ENCODE results near the gene GRIA2.

The GRIA2 gene

GRCh38 chr4:157270108-157270507 lies 49.6 kb downstream of the GRIA2 start:
- DNase-seq, result no peak

- no peak for DNase-seq
Measured at GRCh38 chr4:157270552-157270951, 50.0 kb downstream of the GRIA2 start.

- no peak for DNase-seq
Measured at GRCh38 chr4:157271166-157271869, 50.8 kb downstream of the GRIA2 start.

DNA sequence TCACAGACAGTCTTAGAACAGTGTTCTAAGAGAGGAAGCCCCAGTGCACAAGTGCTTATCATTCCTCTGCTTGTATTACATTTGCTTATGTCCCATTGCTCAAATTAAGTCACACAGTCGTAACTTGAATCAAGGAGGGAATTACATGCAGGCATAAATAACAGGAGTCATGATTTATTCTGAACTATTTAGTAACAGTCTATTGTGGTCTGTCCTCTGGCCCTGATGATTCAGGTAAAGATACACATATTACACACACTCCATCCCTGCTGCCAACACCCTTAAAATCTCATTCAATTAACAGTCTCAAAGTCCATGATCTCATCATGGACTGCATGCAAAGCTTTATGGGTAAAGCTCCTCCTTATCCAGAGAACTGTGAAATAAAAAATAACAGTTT lies 60.1 kb downstream of the GRIA2 start:
- no peak for DNase-seq

DNA sequence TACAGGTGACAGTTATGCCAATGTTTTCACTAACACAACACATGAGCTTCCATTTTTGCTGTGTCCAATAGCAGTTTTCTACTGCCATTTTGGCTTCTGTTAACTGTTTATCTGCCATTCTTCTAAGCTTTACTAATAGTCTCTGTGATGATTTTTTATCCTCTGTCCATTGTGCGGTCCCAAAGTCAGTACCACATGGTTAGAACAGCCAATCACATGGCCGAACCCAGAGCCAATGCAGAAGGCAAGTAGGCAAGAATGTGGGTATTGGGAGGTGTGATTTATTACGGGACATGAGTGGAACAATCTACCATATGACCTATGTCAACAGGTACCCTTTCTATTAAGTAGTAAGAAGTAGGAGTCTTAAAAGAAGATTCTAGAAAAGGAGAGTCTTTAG lies 61.5 kb downstream of the GRIA2 start:
- DNase-seq, result no peak

- no peak for DNase-seq
Measured at GRCh38 chr4:157287445-157287844, 66.9 kb downstream of the GRIA2 start.

- DNase-seq, result no peak
Measured at GRCh38 chr4:157290622-157291021, 70.1 kb downstream of the GRIA2 start.

DNA sequence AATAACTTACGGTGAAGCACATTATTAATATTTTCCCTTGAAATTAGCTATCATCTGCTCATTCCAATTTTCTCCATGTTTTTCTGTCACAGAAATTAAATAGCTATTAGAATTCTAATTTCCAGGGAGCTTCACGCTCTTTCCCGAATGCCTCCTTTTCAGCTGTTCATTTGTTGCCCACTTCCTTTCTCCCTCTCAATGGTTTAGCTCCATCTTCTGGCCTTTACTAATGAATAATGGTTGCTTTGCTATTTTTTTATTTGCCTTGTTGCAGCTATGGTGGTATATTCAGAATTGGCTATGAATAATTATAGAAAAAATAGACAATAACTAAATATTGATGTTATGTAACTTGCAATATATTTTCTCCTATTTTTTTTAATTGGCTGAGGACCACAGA lies 70.5 kb downstream of the GRIA2 start:
- DNase-seq, result no peak

DNA sequence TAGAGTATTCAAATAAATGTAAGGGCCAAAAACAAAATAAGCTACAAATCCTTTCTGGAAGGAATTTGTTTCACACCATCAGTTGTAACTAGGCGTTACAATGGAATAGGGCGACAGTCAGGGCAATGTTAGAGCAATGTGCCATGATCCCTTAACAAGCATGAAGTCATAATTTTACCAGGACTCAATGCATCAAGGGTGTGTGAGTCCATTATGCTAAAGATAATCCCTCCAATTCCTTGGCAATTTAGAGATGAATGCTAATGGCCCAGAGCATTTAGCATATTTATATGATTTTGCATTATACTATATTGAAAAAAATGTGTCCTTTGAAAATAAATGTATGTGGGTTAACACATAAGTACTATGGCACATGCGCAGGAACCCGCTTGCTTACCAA lies 73.1 kb downstream of the GRIA2 start:
- no peak for DNase-seq

DNA sequence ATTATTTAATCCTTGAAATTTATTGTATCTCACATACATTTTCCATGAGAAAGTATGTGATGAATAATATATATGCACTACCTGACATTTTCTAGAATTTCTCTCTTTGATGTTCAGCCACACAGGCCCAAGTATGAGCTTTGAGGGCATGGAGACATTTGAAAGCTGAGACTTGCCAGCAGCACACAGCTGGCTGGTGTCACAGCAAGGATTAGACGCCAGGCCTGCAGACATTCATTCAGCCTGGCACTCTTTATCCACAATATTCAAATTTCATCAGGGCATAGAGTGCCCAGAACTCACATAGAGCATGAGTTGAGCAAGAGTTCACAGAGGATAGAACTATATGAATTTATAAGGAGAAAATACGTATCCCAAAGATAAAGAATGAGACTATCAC lies 74.0 kb downstream of the GRIA2 start:
- DNase-seq, result no peak

- peak; percentile 7 for DNase-seq
Measured at GRCh38 chr4:157300701-157301100, 80.2 kb downstream of the GRIA2 start.

DNA sequence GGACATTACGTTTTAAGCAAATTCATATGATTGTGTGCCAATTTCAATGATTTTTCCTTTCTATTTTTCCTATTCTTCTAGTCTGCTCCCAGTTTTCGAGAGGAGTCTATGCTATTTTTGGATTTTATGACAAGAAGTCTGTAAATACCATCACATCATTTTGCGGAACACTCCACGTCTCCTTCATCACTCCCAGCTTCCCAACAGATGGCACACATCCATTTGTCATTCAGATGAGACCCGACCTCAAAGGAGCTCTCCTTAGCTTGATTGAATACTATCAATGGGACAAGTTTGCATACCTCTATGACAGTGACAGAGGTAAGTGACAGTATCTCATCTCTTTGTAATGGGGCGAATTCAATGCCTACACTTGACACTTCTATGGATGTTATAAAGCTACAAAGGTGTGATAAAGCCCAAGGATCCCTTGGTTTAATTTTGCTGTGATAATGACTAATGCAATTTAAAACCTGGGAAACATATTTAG lies 83.0 kb downstream of the GRIA2 start:
- DNase-seq, result no peak

GRCh38 chr4:157304769-157305168 lies 84.2 kb downstream of the GRIA2 start:
- no peak for DNase-seq

GRCh38 chr4:157312702-157313101 lies 92.2 kb downstream of the GRIA2 start:
- no peak for DNase-seq

DNA sequence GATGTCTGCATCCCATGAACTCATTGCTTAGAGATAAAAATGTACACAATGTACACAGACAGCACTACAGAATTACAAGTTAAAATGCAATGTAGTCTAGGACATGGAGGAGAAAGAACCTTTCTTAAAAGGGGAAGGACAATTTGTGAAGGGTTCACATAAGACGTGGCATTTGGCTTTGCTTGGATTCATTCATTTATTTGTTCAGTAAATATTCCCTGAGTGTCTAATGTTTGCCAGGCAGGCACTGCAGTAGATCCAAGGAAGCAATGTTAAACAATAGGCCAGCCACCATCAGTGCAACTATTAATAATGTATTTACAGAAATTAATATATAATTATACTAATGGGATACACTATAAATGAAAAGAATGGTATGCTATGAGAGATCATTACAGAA lies 94.4 kb downstream of the GRIA2 start:
- no peak for DNase-seq

DNA sequence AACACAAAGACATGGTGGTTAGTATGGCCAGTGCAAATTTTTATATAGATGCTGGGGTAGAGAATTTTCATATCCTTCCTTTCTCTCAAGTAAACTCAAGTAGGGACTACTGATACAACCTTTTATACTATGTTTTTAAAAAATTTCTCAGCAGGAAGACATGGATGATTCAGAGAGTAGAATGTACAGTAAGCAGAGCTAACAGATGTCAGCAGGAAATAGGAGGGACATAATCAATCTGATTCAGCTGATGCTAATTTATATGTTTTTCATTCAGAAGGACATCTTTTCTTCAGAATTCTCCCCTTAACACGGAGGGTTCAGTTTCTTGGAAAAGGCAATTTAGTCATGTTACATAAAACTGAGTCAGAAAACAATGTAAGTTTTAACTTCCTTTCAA lies 95.4 kb downstream of the GRIA2 start:
- no peak for DNase-seq

DNA sequence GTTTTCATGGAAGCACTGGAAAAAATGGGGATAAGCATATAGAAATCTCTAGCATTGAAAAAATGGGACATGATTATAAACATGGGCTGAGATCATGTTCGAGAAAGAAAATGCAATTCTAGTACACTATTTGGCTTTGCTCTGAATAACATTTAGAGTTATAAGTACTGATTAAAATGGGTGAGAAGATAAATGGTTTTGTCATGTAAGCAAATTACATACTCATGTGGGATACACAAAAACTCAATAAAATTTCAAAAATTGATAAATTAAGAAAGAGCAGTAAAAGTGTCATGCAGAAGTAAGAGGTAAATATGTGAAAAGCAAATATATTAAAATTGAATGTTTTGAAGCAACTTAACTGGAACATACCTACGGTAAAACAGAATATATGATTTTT lies 99.6 kb downstream of the GRIA2 start:
- no peak for DNase-seq

DNA sequence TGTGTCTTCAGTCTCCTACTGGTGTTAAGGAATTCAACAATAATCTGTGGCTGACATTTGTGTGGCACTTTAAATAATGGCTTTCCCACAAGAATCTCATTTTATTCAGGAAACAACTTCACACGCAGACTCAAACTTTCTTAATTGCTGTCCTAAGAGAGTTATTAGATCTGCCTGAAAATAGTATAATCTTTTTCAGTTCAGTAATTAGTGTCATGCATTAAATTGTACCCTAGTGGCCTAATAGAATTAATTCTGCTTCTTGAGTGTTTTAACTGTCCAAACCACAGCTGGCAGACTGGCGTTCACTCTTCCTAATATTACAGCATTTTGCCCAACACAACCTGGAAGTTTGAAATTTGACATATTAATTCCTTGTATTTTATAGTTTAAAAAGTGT lies 107.1 kb downstream of the GRIA2 start:
- no peak for DNase-seq

- DNase-seq, result no peak
Measured at GRCh38 chr4:157357887-157358286, 137.4 kb downstream of the GRIA2 start.

- DNase-seq, result no peak
Measured at GRCh38 chr4:157358439-157358838, 137.9 kb downstream of the GRIA2 start.

- DNase-seq, result no peak
Measured at GRCh38 chr4:157358851-157359250, 138.3 kb downstream of the GRIA2 start.

DNA sequence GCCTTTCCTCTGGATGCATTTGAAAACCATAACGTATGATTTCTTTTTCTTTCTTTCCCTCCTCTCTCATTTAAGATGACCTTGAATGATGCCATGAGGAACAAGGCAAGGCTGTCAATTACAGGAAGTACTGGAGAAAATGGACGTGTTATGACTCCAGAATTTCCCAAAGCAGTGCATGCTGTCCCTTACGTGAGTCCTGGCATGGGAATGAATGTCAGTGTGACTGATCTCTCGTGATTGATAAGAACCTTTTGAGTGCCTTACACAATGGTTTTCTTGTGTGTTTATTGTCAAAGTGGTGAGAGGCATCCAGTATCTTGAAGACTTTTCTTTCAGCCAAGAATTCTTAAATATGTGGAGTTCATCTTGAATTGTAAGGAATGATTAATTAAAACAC lies 142.8 kb downstream of the GRIA2 start:
- DNase-seq, result no peak

- no peak for DNase-seq
Measured at GRCh38 chr4:157372154-157372553, 151.6 kb downstream of the GRIA2 start.

GRCh38 chr4:157372567-157372966 lies 152.0 kb downstream of the GRIA2 start:
- DNase-seq, result no peak

DNA sequence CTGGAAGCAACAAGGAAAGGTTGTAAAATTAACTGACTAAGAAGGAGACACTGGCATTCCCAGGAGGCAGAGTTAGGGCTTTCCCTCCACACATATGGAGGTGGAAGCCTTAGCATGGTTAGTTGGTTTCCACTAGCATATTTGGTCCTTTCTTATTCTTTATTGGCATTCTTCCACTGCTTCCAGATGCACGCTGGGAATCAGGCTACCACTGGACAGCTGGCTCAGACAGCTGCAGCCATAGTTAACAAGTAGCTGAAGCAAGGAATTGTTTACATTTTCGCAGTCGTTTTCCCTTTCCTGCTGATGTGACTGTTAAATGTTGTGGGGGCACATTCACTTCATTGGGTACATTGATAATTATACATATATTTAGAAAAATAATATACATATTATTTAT lies 169.2 kb downstream of the GRIA2 start:
- peak; percentile 19 for DNase-seq

Data from NCI-H524 treated with DMSO at 0.1 percent for 48 hours (cell line).